Hematopoietic multipotent progenitor cell treated with erythropoietin and hydrocortisone succinate and interleukin-3 and kit ligand, for 6 days (in vitro differentiated cells): ENCODE measurements around the gene C1orf185.
A peak's percentile ranks its signal among the peaks of the same experiment; 100 is the strongest.
"Not testable (repeated sequence)": the region's sequence is repeated elsewhere in the genome, so short reads cannot be mapped to it uniquely, and the experiment has no call there.

ENCODE experiments used
- DNase-seq: peaks from one replicate; pipeline ENCODE4 v3.0.0-alpha.2; 2015

The C1orf185 gene

GRCh38 chr1:51139474-51139873, 37.4 kb downstream of the C1orf185 start:
- DNase-seq = peak; percentile 24

GRCh38 chr1:51147394-51147793, 45.4 kb downstream of the C1orf185 start:
- no peak for DNase-seq

- DNase-seq = no peak
These were observed 52.7 kb downstream of the C1orf185 start for GRCh38 chr1:51154776-51155175.

- no peak for DNase-seq
These were observed 54.7 kb downstream of the C1orf185 start for GRCh38 chr1:51156752-51157151.

GRCh38 chr1:51157395-51157794, 55.4 kb downstream of the C1orf185 start:
- no peak for DNase-seq

GRCh38 chr1:51158263-51158662, 56.2 kb downstream of the C1orf185 start:
- DNase-seq = no peak

GRCh38 chr1:51162560-51162959, 60.5 kb downstream of the C1orf185 start:
- peak; percentile 18 for DNase-seq

GRCh38 chr1:51165540-51165939, 63.5 kb downstream of the C1orf185 start:
- no peak for DNase-seq

- peak; percentile 32 for DNase-seq
These were observed 66.3 kb downstream of the C1orf185 start for GRCh38 chr1:51168266-51168845.

GRCh38 chr1:51168936-51169335, 66.9 kb downstream of the C1orf185 start:
- DNase-seq = no peak

GRCh38 chr1:51170342-51170741, 68.3 kb downstream of the C1orf185 start:
- DNase-seq = peak; percentile 37

- DNase-seq = no peak
These were observed 70.8 kb downstream of the C1orf185 start for GRCh38 chr1:51172811-51173210.

GRCh38 chr1:51175278-51175677, 73.2 kb downstream of the C1orf185 start:
- peak; percentile 20 for DNase-seq

- not testable (repeated sequence) for DNase-seq
These were observed 76.0 kb downstream of the C1orf185 start for GRCh38 chr1:51177988-51178387.

GRCh38 chr1:51188230-51188629, 86.2 kb downstream of the C1orf185 start:
- no peak for DNase-seq

GRCh38 chr1:51189421-51190073, 87.5 kb downstream of the C1orf185 start:
- DNase-seq = peak; percentile 87

- no peak for DNase-seq
These were observed 88.9 kb downstream of the C1orf185 start for GRCh38 chr1:51190961-51191360.

- DNase-seq = peak; percentile 90
These were observed 90.3 kb downstream of the C1orf185 start for GRCh38 chr1:51192213-51192843.

GRCh38 chr1:51193564-51193963, 91.5 kb downstream of the C1orf185 start:
- no peak for DNase-seq
